WI38 (cell line): ENCODE results near the gene PTDSS2.
"Not testable (repeated sequence)": the region's sequence is repeated elsewhere in the genome, so short reads cannot be mapped to it uniquely, and the experiment has no call there.

ENCODE experiments used
- H3K4me3 ChIP-seq: 2 replicates; pipeline ENCODE4 v1.5.1; 2011; ENCODE audit warnings: low read depth, mild to moderate bottlenecking, control low read depth, low read length
- CTCF ChIP-seq: IDR thresholded peaks from 2 replicates; pipeline ENCODE4 v1.5.1; 2012; ENCODE audit warnings: low read depth, mild to moderate bottlenecking, control low read depth, low read length

Gene PTDSS2

GRCh38 chr11:449889-450808 is at the start of gene PTDSS2:
Gene PTDSS2, plus strand, starts transcription at chr11:450279. Its CDS starts 177 bp downstream, at chr11:450456.
- TF ChIP-seq CTCF = no peak
- peak within 1 kb of the TSS; percentile 85 for H3K4me3 ChIP-seq

GRCh38 chr11:401196-401595 is 48.9 kb upstream of the PTDSS2 start:
- H3K4me3 ChIP-seq = not testable (repeated sequence)

GRCh38 chr11:403021-403760 is 46.9 kb upstream of the PTDSS2 start:
- no peak overlapping the region for H3K4me3 ChIP-seq
- no peak for TF ChIP-seq CTCF

GRCh38 chr11:403761-404431 is 46.2 kb upstream of the PTDSS2 start:
- H3K4me3 ChIP-seq = no peak overlapping the region
- TF ChIP-seq CTCF = no peak

GRCh38 chr11:404551-405264 is 45.4 kb upstream of the PTDSS2 start:
- TF ChIP-seq CTCF = no peak
- no peak overlapping the region for H3K4me3 ChIP-seq

- TF ChIP-seq CTCF = no peak
- H3K4me3 ChIP-seq = no peak overlapping the region
These were observed 44.6 kb upstream of the PTDSS2 start for GRCh38 chr11:405323-405953.
